Transverse colon (tissue), 4 donors: ENCODE data around the gene CENPT.

ENCODE experiments used
- POLR2A ChIP-seq: fragments of 450-650 bp; IDR thresholded peaks from one replicate; pipeline ENCODE4 v1.6.1; 2016; ENCODE audit warnings: antibody characterized with exemption, mild to moderate bottlenecking, moderate library complexity
- POLR2AphosphoS5 ChIP-seq, 3 donors: sonication (generic); formaldehyde crosslinking; IDR thresholded peaks; one replicate each; pipeline ENCODE4 v1.6.1; 2016; ENCODE audit warnings: antibody characterized with exemption in 3 of 3
- TF ChIP-seq, protein P1 (sequence below), 5 experiments: fragments of 200-600 bp in 3 of 5; fragments of 450-650 bp in 2 of 5; sonication (generic) in 3 of 5; IDR thresholded peaks; 1 replicate in 2 of 5; 2 replicates in 3 of 5; pipeline ENCODE4 v1.5.1; 2016 to 2017; ENCODE audit warnings: antibody characterized with exemption in 5 of 5, inconsistent platforms in 3 of 5, mild to moderate bottlenecking in 2 of 5, moderate library complexity in 1 of 5

- no peak for TF ChIP-seq POLR2AphosphoS5 (IDR thresholded peaks at IDR 0.05)
- TF ChIP-seq, protein P1, sequence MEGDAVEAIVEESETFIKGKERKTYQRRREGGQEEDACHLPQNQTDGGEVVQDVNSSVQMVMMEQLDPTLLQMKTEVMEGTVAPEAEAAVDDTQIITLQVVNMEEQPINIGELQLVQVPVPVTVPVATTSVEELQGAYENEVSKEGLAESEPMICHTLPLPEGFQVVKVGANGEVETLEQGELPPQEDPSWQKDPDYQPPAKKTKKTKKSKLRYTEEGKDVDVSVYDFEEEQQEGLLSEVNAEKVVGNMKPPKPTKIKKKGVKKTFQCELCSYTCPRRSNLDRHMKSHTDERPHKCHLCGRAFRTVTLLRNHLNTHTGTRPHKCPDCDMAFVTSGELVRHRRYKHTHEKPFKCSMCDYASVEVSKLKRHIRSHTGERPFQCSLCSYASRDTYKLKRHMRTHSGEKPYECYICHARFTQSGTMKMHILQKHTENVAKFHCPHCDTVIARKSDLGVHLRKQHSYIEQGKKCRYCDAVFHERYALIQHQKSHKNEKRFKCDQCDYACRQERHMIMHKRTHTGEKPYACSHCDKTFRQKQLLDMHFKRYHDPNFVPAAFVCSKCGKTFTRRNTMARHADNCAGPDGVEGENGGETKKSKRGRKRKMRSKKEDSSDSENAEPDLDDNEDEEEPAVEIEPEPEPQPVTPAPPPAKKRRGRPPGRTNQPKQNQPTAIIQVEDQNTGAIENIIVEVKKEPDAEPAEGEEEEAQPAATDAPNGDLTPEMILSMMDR (IDR thresholded peaks at IDR 0.05) = no peak
- TF ChIP-seq POLR2A = no peak
Measured at GRCh38 chr16:67883146-67883871, 35.8 kb upstream of the CENPT start.
